Activated CD4-positive, CD25-positive, alpha-beta regulatory T cell treated with anti-CD3 and anti-CD28 coated beads, Interleukin-2, amount 50 U/mL, for 16 hours (primary cell): ENCODE results near the gene PDZK1.
"Not testable (repeated sequence)": the region's sequence is repeated elsewhere in the genome, so short reads cannot be mapped to it uniquely, and the experiment has no call there.

Experiments used
- DNase-seq: peaks from one replicate; pipeline ENCODE4 v3.0.0-alpha.2; 2020; ENCODE audit warnings: low read depth, low spot score

PDZK1 gene

DNA sequence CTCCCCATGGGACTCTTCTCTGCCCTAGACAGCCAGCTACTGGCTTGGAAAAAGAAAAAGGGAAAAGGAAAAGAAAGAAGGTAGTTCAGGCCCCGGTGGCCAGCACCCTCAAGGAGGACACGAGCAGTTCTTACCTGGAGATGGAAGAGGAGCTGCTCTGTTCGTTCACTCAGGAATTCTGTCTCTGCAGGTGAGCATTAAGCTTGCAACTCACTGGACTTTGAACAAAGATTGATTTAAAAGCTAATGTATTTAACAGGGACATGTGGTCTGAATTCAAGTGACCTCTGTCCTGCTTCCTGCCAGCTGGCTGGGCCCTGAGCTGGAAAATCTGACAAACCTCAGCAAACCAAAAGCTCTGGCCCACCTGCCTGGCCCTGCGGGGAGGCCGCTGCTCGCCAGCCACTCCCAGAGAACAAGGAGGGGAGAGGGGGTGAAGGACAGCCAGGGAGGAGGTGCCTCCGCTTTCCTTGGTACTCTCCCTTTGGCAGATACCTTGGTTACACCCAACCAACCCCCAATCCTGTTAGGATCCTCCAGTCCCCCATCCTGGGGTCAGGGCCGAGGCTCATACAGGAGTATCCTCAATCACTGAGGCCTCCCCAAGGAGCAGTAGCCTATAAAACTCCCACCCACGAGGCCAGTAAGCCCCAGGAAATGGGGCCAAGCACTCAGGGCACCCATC lies at the start of gene PDZK1:
Gene PDZK1 (minus strand): TSS at position 186 of the 685 bp plus-strand sequence. CDS start 19,347 bp downstream, outside the sequence.
- no peak for DNase-seq

DNA sequence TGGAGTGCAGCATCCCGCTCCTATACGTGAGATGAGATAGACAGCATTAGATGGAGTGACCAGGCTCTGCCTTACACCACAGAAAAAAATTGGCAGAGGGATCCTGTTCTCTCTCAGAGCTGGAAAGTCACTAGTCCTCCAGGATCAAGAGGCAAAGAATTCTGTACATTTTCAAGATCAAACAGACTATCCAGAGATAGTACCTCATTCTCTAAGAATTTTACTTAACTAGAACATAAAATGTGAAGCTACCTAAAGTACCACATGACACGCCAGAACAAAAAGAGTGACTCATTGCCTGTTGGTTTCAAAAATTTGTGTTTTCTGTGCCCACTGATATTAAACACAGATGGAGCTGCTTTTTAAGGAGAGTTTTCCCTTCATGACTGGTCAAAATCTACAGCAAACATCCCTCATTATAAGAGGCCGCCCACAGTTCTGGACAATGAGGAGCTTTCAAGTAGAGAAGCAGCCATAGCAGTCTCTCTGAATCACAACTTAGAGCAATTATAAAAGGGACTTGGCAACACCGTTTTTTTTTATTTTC lies 44.4 kb upstream of the PDZK1 start:
- DNase-seq, result no peak

DNA sequence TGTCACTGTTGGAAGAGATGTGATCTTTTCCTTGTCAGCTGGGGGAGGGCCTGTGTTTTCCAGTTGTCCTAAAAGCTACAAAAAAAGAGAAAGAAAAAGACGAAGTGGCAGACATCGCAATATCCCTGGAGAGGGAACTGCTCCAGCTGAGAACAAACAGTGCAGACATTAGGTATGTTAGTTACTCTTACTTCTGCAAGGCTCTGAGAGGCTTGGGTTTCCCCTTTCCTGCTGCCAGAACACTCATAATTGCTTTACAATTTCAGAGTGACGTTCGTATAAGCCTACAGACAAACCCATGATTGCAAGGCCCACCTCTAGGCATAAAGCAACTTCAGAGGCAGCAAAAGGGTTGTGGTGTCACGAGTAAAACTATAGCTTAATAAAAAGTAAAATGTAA lies 43.3 kb upstream of the PDZK1 start:
- DNase-seq, result no peak

DNA sequence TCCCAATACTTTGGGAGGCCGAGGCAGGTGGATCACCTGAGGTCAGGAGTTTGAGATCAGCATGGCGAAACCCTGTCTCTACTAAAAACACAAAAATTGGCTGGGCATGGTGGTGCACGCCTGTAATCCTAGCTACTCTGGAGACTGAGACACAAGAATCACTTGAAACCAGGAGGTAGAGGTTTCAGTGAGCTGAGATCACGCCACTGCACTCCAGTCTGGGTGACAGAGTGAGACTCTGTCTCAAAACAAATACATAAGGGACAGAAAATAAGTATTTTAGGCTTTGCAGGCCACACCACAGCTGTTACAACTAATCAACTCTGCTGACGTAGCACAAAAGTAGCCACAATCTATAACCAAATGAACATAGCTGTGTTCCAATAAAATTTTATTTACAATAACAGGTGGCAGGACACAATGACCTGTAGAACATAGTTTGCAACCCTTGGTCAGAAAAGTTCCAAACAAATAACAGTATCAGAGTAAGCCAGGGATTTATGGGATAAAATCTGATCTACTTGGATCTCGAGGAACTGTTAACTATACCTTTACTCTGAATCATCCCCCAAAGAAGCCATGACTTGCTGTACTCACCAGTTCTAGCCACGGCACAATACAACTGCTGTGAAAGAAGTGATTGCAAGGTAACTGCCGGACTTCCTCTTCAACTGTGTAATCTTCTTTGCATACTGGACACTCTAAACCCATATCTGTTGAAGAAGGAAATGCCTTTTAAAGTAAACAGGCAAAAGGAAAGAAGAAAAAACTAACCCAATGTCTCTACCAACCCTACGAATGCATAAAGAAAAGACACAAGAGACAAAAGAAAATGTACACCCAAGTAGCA lies 40.5 kb upstream of the PDZK1 start:
- DNase-seq, result no peak

DNA sequence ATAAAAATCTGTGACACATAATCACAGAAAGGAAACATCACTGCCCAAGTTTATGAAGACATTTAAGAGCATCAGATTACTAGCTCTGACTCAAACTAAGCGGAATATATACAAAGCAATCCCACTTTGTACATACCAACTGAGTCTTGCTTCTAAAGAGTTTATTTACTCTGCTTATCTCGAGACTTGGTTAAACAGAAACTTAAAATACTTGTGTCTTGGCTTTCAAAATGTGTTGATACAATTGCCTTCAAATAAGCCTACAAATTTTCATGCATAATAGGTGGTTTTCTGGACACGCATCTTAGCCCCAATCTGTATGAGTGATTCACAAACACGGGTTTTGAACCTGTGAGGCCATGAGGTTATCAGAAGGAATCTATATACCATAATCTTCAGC lies 33.1 kb upstream of the PDZK1 start:
- DNase-seq, result no peak

DNA sequence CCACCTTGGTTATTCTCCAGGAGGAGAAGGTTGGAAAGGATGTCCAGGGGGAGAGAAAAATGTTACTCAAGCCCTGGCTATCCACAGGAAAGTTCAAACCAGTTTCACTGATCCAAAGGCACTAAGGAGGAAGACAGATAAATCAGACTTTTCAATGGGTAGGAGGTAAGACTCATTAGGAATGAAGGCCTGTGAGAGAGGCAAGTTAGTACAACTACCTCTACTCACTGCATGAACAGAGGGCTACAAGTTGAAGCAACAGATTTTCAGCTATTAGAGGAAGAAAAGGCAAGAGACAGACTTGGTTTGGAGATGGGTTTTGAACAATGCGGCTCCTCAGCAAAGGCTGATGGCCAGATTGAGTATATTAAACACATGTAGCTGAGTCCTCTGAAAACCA lies 29.0 kb upstream of the PDZK1 start:
- no peak for DNase-seq

DNA sequence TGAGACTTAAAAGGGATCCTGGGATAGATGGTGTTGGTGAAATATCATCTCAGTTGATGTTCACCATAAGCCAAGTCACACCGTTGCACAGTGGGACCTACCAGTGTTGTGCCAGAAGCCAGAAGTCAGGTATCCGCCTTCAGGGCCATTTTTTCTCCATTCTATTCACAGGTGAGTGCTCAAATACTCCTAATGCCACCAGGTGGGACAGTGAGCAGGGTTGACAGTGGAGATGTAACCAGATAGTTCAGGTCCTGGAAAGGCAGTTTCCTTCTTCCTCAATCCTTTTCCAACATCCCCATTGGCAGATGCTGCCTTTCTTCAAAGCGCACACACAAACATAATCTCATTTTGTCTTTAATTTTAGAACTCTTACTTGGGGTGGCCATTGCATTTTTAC lies 23.7 kb upstream of the PDZK1 start:
- DNase-seq, result no peak

DNA sequence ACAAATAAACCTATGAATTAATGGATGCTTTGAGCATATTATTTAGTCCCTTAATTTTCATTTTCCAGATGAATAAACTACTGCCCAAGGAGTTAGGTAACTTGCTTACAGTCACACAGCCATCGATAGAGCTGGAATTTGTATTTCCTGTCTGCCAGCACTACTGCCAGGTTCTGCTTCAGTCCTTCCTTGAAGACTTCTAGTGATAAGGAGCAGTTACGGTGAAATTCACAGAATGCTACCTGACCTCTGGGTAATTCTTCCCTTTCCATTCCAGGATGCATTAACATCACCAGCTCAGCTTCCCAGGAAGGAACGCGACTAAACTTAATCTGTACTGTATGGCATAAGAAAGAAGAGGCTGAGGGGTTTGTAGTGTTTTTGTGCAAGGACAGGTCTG lies 23.3 kb upstream of the PDZK1 start:
- no peak for DNase-seq

DNA sequence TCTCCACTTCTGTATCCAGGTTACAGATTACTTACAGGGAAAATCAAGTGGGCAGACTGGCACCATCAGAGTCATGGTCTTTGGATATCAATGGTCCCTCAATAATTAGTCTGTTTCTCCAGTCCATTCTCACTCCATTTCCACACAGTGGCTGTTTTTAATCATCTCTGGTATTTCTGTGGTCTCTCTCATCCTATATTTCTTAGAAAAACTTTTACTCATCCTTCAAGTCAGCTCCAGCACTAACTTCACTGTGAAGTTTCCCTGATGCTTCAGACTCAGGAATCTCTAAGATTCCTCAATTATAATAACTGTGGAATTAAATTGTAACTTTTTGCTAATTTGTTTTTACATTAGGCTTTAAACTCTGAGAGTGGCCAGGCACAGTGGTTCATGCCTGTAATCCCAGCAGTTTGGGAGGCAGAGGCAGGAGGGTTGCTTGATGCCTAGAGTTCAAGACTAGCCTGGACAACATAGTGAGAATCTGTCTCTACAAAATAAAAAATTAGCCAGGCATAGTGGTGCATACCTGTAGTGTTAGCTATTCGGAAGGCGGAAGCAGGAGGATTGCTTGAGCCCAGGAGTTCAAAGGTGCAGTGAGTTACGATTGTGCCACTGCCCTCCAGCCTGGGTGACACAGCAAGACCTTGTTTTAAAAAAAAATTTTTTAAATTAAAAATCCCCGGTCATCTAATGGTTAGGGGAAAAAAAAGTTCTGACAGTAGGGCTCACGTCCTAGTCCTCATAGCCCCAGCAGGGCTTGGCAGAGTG lies 22.7 kb upstream of the PDZK1 start:
- no peak for DNase-seq

DNA sequence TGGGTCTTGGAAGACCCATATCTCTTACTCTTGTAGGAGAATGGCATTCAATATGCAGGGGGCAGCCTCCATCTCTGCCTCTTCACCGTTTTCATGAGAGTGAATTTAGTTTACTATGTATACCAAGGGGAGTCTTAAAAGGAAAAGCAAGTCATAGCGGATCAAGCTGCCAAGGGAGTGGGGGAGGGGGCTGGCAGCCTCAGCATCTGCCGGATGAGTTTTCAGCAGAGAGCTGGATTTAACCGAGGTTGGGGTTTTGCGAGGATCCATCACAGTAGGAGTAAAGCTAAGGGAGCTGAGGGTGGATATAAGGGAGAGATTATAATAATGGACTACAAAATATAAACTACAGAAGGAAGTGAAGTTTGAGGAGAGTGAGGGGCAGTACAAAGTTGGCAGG lies 22.0 kb upstream of the PDZK1 start:
- DNase-seq, result no peak

DNA sequence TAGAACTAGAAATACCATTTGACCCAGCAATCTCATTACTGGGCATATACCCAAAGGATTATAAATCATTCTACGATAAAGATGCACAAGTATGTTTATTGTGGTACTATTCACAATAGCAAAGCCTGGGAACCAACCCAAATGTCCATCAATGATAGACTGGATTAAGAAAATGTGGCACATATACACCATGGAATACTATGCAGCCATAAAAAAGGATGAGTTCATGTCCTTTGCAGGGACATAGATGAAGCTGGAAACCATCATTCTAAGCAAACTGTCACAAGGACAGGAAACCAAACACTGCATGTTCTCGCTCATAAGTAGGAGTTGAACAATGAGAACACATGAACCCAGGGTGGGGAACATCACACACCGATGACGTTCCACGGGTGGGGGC lies 19.0 kb upstream of the PDZK1 start:
- not testable (repeated sequence) for DNase-seq

DNA sequence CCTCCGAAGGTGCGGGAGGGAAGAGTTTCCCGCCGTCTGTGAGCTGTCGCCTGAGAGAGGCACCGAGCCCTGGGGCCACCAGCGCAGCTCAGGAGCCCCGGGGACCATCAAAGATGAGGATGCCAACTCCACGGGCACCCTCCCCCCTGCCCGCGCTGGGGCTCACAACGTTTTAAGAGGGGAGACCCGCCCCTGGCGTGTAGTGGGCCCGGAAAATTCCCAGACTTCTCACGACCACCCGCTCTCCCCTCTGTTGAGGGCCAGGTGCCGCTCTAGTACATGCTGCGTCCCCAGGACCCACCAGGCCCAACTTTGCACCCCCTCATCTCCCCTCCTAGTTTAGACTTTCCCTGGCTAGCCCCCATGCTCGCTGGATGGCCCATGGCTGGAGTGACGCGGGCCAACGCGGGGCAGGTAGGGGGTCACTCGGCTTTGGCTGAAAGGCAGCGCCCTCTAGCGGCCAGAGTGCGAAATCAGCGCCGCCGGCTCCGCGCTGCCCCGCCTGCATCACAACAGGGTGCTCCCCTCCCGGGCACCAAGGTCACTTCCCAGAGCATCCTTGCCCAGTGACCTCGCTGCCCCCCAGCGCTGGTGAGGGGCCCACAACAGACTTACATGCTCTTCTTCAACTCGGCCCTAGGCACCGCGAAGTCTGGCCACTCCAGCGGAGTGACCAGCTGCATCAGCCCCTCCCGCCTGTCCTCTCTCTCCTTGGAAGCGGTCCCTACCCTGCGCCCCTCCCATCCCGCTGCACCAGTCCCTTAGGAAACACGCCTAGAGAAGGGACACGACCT lies 13.9 kb upstream of the PDZK1 start:
- DNase-seq, result peak; percentile 31

DNA sequence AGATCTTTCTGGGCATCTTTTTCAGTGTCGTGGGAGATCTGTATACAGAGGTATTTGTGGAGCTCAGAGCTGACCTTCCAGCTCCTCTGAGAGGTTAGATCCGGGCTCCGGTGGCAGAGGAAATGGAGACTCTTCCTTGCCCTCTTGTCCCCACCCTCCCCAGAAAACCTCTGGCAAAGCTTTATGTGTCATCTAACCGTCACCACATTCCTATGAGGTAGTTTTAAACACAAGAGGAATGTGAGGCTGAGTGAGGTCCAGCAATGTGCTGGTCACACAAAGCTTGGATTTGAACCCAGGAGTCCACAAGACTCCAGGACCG lies 13.3 kb upstream of the PDZK1 start:
- no peak for DNase-seq

DNA sequence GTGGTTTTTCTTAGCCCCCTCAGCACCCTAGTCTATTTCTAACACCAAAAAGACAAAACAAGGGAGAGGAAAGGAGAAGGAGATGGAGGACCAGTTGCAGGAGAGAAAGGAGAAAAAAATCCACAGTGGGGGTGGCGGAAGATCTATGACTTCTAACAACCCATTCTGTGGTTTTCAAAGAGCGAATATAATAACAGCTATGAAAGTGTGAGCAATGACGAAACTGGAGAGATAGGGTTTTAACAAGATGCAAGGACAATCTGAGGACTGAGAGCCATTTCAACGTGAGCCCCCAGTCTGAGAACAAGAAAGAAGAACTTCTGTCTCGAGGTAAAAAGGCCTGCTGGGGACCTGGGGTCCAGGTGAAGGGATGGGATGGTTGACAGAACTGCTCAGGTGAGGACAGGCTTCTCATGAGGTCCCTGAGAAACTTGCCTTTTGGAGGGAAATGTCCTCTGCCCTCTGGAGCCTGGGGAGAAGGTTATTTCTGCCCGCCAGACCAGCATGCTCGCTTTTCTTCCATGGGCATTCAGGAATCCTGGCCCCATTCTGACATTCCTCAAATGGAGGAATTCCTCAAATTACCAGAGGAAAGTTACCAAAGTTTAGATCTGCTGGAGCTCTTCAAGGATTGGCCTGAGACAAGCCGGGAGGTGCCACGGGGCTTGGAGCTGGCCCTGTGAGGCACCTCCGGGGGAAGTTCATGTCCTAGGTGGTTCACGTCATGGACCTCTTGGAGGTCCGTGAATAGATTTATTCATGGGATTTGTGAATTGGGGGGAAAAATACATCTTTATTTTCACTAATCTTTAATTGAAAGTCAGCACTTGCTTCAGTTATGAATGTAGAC lies 12.3 kb upstream of the PDZK1 start, which contains the start of gene CD160:
Gene CD160 (plus strand): TSS at position 270 of the 850 bp plus-strand sequence. CDS start 8,829 bp downstream, outside the sequence.
- DNase-seq, result no peak

DNA sequence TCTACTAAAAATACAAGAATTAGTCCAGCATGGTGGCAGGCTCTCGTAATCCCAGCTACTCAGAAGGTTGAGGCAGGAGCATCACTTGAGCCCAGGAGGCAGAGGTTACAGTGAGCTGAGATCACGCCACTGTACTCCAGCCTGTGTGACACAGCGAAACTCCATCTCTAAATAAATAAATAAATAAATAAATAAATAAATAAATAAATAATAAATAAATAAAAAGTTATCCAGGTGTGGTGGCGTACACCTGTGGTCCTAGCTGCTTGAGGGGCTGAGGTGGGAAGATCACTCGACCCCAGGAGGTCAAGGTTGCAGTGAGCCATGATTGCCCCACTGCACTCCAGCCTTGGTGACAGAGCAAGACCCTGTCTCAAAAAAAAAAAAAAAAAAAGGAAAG lies 11.3 kb upstream of the PDZK1 start:
- not testable (repeated sequence) for DNase-seq

DNA sequence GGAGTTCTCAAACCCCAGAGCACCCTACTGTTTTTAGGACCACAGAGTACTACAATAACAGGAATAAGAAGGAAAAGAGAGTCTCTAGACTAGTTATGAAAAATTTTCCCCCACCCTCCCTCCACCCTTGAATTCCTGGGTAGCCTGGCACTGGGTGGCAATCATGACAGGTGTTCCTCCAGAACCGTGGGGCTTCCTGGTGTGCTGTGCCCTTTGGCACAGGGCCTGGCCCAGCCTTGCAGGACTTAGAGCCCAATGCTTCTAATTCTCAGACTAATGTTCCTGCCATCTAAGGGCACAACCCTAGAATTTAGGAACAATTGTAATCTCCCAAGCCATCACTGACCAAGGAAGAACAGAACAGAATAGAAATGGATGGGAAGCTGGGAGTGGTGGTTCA lies 10.7 kb upstream of the PDZK1 start:
- no peak for DNase-seq

DNA sequence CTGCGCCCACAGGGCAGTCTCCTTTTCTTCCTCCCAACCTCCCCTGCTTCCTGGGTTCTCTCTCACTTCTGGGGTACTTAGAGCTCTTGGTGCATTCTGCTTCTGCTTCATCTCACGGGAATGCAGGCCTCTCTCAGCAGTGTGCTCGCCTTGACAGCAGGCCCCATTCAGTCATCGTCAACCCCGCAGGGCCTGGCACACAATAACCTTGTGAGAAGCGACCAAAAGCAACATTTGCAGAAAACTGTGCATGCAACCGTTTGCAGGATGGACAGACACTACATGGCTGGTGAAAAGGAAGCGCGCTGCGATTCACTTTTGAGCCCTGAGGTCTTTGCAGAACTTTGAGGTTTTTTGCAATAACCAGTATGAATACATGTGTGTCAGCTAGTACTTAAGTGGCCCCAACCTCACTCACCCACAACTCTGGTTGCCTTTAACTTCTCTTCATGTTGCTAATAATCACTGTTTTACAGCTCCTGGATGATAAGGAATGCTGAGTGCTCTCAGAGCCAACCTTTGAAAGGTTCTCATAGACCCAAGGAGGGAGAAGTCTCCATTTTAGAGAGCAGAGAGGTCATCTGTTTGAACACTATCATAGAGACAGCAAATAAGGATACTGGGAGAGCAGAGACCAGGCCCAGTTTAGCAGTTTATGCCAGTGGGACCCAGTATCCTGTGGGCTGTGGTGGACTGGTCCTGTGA lies 9.6 kb upstream of the PDZK1 start:
- DNase-seq, result no peak

DNA sequence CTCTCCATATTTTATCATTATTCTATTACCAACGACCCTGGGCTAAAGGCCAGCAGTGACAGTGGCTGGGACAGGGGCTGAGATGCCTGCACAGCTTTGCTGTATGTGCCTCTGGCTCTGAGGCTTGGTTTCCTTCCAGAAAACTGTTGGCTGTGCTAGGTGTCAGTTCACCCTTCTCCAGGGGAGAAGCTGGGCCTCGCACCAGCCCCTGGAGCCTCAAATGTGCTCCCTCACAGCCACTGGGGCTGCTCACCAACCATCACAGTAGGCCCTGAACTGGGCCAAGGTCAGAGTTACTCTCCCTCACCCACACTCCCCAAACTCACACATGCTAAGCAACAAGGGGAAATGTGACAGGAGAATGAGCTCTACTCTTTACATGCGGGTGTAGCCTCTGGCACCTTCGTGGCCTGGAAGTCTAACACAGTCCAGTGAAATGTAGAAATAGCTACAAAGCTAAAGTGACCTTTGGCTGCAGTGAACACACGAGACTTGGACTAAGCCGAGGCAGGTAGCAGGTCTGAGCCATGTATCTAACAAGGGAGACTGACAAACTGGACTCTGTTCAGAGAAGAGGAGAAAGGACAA lies 7.5 kb upstream of the PDZK1 start:
- DNase-seq, result no peak

DNA sequence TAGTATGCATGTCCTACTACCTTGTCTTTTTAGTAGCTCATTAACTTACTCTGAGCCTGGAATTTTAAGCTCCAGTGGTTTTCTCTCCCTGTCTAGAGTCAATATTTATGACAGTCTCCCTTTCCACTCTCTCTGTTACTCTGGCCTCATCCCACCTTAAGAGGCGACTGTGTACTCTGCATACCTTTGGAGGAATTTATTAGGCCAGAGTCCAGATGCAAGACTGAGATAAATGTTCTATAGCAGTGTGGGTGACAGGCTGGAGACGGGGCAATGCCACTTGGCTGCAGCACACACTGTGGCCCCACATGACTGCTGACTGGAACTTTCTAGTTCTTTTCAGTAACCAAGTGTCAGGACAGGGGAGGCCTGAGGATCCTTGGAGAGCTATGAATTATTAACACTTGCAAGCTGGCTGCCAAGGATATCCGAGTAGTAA lies 4.1 kb upstream of the PDZK1 start:
- DNase-seq, result no peak
